ENCODE results near the gene NAALADL1.

DNA sequence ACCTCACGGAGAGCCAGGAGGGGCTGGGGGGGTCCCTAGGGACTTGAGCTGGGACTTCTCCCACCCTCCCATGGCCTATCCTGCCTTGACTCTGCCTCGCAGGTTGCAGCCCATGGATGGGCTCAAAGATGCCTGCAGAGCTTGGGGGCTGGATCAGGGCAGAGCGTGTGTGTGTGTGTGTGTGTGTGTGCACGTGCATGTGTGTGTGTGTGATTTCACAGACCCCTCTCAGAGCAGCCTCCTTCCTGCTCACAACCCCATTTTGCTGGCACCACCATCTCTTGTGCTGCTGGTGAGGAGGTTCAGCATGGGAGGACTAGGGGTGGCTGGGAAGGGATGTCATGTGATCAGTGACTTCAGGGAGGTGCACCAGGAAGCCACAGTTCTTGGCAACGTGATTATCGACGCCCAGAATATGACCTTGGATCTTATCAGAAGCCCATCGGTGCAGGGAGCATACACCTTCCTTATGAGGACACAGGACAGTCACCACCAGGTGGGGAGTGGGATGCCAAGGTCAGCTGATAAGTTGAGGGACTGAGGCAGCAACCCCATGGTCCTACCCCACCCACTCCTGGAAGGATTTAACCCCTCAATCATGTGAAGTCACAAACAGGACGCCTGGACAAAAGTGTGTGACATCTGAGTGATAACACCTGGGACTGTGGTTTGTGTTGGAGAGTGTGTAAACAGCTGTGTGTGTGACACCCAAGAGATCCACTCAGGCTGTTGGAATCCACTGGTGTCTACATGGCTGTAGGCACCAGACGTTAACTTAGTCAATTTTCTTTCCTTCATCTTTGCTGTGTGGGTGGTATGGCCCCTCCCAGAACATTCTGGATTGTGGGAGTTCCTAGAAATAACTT, 1.8 kb upstream of the NAALADL1 start:
- TF ChIP-seq, protein P1, sequence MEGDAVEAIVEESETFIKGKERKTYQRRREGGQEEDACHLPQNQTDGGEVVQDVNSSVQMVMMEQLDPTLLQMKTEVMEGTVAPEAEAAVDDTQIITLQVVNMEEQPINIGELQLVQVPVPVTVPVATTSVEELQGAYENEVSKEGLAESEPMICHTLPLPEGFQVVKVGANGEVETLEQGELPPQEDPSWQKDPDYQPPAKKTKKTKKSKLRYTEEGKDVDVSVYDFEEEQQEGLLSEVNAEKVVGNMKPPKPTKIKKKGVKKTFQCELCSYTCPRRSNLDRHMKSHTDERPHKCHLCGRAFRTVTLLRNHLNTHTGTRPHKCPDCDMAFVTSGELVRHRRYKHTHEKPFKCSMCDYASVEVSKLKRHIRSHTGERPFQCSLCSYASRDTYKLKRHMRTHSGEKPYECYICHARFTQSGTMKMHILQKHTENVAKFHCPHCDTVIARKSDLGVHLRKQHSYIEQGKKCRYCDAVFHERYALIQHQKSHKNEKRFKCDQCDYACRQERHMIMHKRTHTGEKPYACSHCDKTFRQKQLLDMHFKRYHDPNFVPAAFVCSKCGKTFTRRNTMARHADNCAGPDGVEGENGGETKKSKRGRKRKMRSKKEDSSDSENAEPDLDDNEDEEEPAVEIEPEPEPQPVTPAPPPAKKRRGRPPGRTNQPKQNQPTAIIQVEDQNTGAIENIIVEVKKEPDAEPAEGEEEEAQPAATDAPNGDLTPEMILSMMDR (conservative IDR thresholded peaks at IDR 0.05; ENCODE audit: low read length): no peak
- TF ChIP-seq EZH2phosphoT487 (IDR thresholded peaks at IDR 0.05; ENCODE audit: borderline replicate concordance, low read depth, low read length): no peak
